Mesenchymal stem cell (in vitro differentiated cells and primary cell): Measurements from ENCODE around the gene DGKZ.
"Not testable (repeated sequence)": the region's sequence is repeated elsewhere in the genome, so short reads cannot be mapped to it uniquely, and the experiment has no call there.

Experiments
- DNase-seq: peaks from one replicate; pipeline ENCODE4 v3.0.0-alpha.2; 2013
- H2AFZ ChIP-seq: one replicate; pipeline ENCODE4 v1.6.1; 2013; ENCODE audit warnings: low read depth, mild to moderate bottlenecking, control low read depth, inconsistent platforms, low read length, moderate library complexity
- H2AK5ac ChIP-seq: 2 replicates; pipeline ENCODE4 v1.6.1; 2013; ENCODE audit warnings: low read length, moderate library complexity, mild to moderate bottlenecking, inconsistent platforms; ENCODE audit not compliant: severe bottlenecking
- H2BK120ac ChIP-seq: one replicate; pipeline ENCODE4 v1.6.1; 2013; ENCODE audit warnings: low read depth, mild to moderate bottlenecking, inconsistent platforms, low read length, moderate library complexity
- H2BK12ac ChIP-seq, 2 experiments: one replicate each; pipeline ENCODE4 v1.6.1; 2013; ENCODE audit warnings: inconsistent platforms in 2 of 2, low read length in 2 of 2, mild to moderate bottlenecking in 2 of 2, moderate library complexity in 2 of 2, control low read depth in 1 of 2
- H2BK15ac ChIP-seq: one replicate; pipeline ENCODE4 v1.6.1; 2013; ENCODE audit warnings: mild to moderate bottlenecking, low read depth, inconsistent platforms; ENCODE audit not compliant: poor library complexity, severe bottlenecking
- H2BK5ac ChIP-seq: 2 replicates; pipeline ENCODE4 v1.6.1; 2013; ENCODE audit warnings: low read depth, mild to moderate bottlenecking, low read length, control low read depth, inconsistent platforms; ENCODE audit not compliant: poor library complexity, severe bottlenecking
- H3K14ac ChIP-seq, 2 experiments: one replicate each; pipeline ENCODE4 v1.6.1; 2013; ENCODE audit warnings: inconsistent platforms in 2 of 2, low read length in 2 of 2, control low read depth in 1 of 2, mild to moderate bottlenecking in 1 of 2, moderate library complexity in 1 of 2
- H3K18ac ChIP-seq, 2 experiments: one replicate each; pipeline ENCODE4 v1.6.1; 2013; ENCODE audit warnings: inconsistent platforms in 2 of 2, low read length in 2 of 2, control low read depth in 1 of 2, low read depth in 1 of 2, mild to moderate bottlenecking in 1 of 2
- H3K23ac ChIP-seq, 2 experiments: one replicate each; pipeline ENCODE4 v1.6.1; 2013; ENCODE audit warnings: inconsistent platforms in 2 of 2, low read length in 2 of 2, mild to moderate bottlenecking in 2 of 2, moderate library complexity in 2 of 2, control low read depth in 1 of 2
- H3K27ac ChIP-seq: 2 replicates; pipeline ENCODE4 v1.5.1; 2013; ENCODE audit warnings: mild to moderate bottlenecking, moderate library complexity, low read length, control low read depth, inconsistent platforms; ENCODE audit not compliant: poor library complexity, severe bottlenecking
- H3K27me3 ChIP-seq, 2 experiments: 2 replicates each; pipeline versions ENCODE4 v1.6.1 to v1.7.0; 2013; ENCODE audit warnings: low read length in 2 of 2, mild to moderate bottlenecking in 2 of 2, moderate library complexity in 2 of 2, control low read depth in 1 of 2, inconsistent platforms in 1 of 2; ENCODE audit not compliant: control insufficient read depth in 1 of 2, insufficient read depth in 1 of 2
- H3K36me3 ChIP-seq, 2 experiments: 2 replicates each; pipeline versions ENCODE4 v1.6.1 to v1.7.0; 2013; ENCODE audit warnings: low read length in 2 of 2, control low read depth in 1 of 2, inconsistent platforms in 1 of 2, low read depth in 1 of 2, mild to moderate bottlenecking in 1 of 2; ENCODE audit not compliant: insufficient read depth in 2 of 2, control insufficient read depth in 1 of 2
- H3K4ac ChIP-seq, 2 experiments: one replicate each; pipeline ENCODE4 v1.6.1; 2013; ENCODE audit warnings: inconsistent platforms in 2 of 2, low read length in 2 of 2, mild to moderate bottlenecking in 2 of 2, moderate library complexity in 2 of 2, control low read depth in 1 of 2, low read depth in 1 of 2
- H3K4me1 ChIP-seq: 2 replicates; pipeline ENCODE4 v1.6.1; 2013; ENCODE audit warnings: low read depth, low read length, control low read depth; ENCODE audit not compliant: control insufficient read depth, insufficient read depth
- H3K4me2 ChIP-seq: 2 replicates; pipeline ENCODE4 v1.6.1; 2013; ENCODE audit warnings: low read length, mild to moderate bottlenecking, inconsistent platforms; ENCODE audit not compliant: poor library complexity, severe bottlenecking
- H3K4me3 ChIP-seq, 2 experiments: 2 replicates each; pipeline versions ENCODE4 v1.5.1 to v1.7.0; 2013; ENCODE audit warnings: low read length in 2 of 2, mild to moderate bottlenecking in 2 of 2, control low read depth in 1 of 2, low read depth in 1 of 2; ENCODE audit not compliant: insufficient read depth in 1 of 2
- H3K79me1 ChIP-seq: replicated peaks from 2 replicates; pipeline ENCODE4 v1.6.1; 2013; ENCODE audit warnings: mild to moderate bottlenecking, control low read depth, low read length, inconsistent platforms; ENCODE audit not compliant: poor library complexity, severe bottlenecking
- H3K9ac ChIP-seq: 2 replicates; pipeline ENCODE4 v1.7.0; 2013; ENCODE audit warnings: mild to moderate bottlenecking, low read length, moderate library complexity
- H3K9me3 ChIP-seq: 2 replicates; pipeline ENCODE4 v1.7.0; 2013; ENCODE audit warnings: mild to moderate bottlenecking, low read length; ENCODE audit not compliant: control insufficient read depth
- H4K8ac ChIP-seq: one replicate; pipeline ENCODE4 v1.6.1; 2013; ENCODE audit warnings: inconsistent platforms, mild to moderate bottlenecking, low read length, moderate library complexity
- H4K91ac ChIP-seq: one replicate; pipeline ENCODE4 v1.6.1; 2013; ENCODE audit warnings: mild to moderate bottlenecking, low read length, inconsistent platforms
- WGBS: methylation state at CpG from one replicate; pipeline ENCODE4 v1.1.7; 2013; ENCODE audit warnings: mixed read lengths; 5-methylcytosine and 5-hydroxymethylcytosine counted together

DGKZ gene

DNA sequence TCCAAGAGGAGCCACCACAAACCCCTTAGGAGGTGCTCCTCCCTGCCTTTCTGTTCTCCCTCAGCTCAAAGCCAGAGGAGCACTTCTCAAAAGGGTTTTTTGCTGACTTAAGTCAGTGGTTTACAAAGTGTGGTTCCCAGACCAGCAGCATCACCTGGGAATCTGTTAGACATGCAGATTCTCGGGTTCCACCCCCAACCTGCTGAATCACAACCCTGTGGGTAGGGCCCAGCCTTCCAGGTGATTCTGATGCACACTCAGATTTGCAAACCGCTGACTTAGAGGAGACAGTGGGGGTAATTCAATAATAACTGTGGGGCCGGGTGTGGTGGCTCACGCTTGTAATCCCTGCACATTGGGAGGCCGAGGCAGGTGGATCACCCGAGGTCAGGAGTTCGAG lies 47.0 kb upstream of the DGKZ start:
- Histone ChIP-seq H3K27me3 (no peaks in the 10 kb centered on the region), H4K91ac (peak overlapping the region; percentile 30), H3K4ac (no peak overlapping the region), H2BK12ac (no peak overlapping the region), H3K4me1 (peaks cover 26% of the 10 kb centered on the region), H3K27ac (no peak overlapping the region), H2BK5ac (no peak overlapping the region), H4K8ac (no peak overlapping the region), H3K4me2 (no peak overlapping the region), H3K9ac (peak overlapping the region; percentile 74), H3K14ac (no peak overlapping the region), H2BK120ac (no peak overlapping the region), H3K9me3 (no peaks in the 10 kb centered on the region), H3K79me1 (peaks cover 20% of the 10 kb centered on the region), H3K4me3 (no peak overlapping the region), H3K18ac (peak overlapping the region; percentile 44 to 89), H3K36me3 (peaks cover 30 to 36% of the 10 kb centered on the region in 2 experiments), H2AK5ac (peak overlapping the region; percentile 53), H2BK15ac (peak overlapping the region; percentile 4), H3K23ac (no peak overlapping the region), H2AFZ (no peak overlapping the region)
- WGBS = 97% methylated on average over 7 of the region's 7 CpGs
- no peak for DNase-seq

GRCh38 chr11:46302866-46303265 lies 44.4 kb upstream of the DGKZ start:
- WGBS = 94% methylated on average over 7 of the region's 7 CpGs

GRCh38 chr11:46304036-46304435 lies 43.2 kb upstream of the DGKZ start:
- H4K8ac ChIP-seq, H3K9me3 ChIP-seq, H3K4me3 ChIP-seq, H4K91ac ChIP-seq, H2AK5ac ChIP-seq, H2BK12ac ChIP-seq, H2AFZ ChIP-seq, H3K4ac ChIP-seq, H2BK5ac ChIP-seq, H2BK120ac ChIP-seq, H3K27ac ChIP-seq, H3K18ac ChIP-seq, H3K14ac ChIP-seq, H3K9ac ChIP-seq, DNase-seq, H3K27me3 ChIP-seq, H3K4me2 ChIP-seq, H2BK15ac ChIP-seq, H3K23ac ChIP-seq: not testable (repeated sequence)
- H3K4me1 ChIP-seq = peaks cover 12% of the 10 kb centered on the region
- peaks cover 39 to 59% of the 10 kb centered on the region in 2 experiments for H3K36me3 ChIP-seq
- 97% methylated on average over 12 of the region's 12 CpGs for WGBS
- H3K79me1 ChIP-seq = peaks cover 38% of the 10 kb centered on the region

More at GRCh38 chr11:46302866-46303265, 44.4 kb upstream of the DGKZ start:
- Histone ChIP-seq H2BK15ac (no peak overlapping the region), H4K91ac (no peak overlapping the region), H3K9me3 (no peaks in the 10 kb centered on the region), H2BK12ac (no peak overlapping the region), H3K4me3 (no peak overlapping the region), H2AFZ (no peak overlapping the region), H3K23ac (no peak overlapping the region), H3K79me1 (peaks cover 28% of the 10 kb centered on the region), H3K14ac (no peak overlapping the region), H3K36me3 (peaks cover 39 to 49% of the 10 kb centered on the region in 2 experiments), H2BK5ac (no peak overlapping the region), H3K27ac (no peak overlapping the region), H3K27me3 (no peaks in the 10 kb centered on the region), H3K4me2 (no peak overlapping the region), H3K4me1 (peaks cover 10% of the 10 kb centered on the region), H2AK5ac (no peak overlapping the region), H3K18ac (no peak overlapping the region), H2BK120ac (no peak overlapping the region), H3K4ac (no peak overlapping the region), H3K9ac (no peak overlapping the region), H4K8ac (no peak overlapping the region)
- no peak for DNase-seq

GRCh38 chr11:46304605-46305179 lies 42.6 kb upstream of the DGKZ start:
- DNase-seq = no peak
- Histone ChIP-seq H2BK15ac (no peak overlapping the region), H3K4me1 (peaks cover 9% of the 10 kb centered on the region), H3K36me3 (peaks cover 41 to 62% of the 10 kb centered on the region in 2 experiments), H4K8ac (peak overlapping the region; percentile 92), H3K18ac (peak overlapping the region; percentile 57 to 84), H3K4me2 (no peak overlapping the region), H3K9me3 (no peaks in the 10 kb centered on the region), H3K27me3 (no peaks in the 10 kb centered on the region), H2BK12ac (peak overlapping the region in 1 of 2 experiments; percentile 11), H2AK5ac (no peak overlapping the region), H3K4ac (peak overlapping the region in 1 of 2 experiments; percentile 46), H3K79me1 (peaks cover 39% of the 10 kb centered on the region), H3K27ac (no peak overlapping the region), H3K23ac (no peak overlapping the region), H3K14ac (no peak overlapping the region), H2BK5ac (no peak overlapping the region), H3K4me3 (no peak overlapping the region), H3K9ac (no peak overlapping the region), H4K91ac (peak overlapping the region; percentile 84), H2BK120ac (no peak overlapping the region), H2AFZ (no peak overlapping the region)
- 98% methylated on average over 9 of the region's 10 CpGs for WGBS
